GM18868 (cell line): ENCODE measurements around the gene FYCO1.

Source experiments
- ATAC-seq: cut with Tn5 transposase; IDR thresholded peaks from one replicate; pipeline ENCODE4 v1.9.1; 2021; ENCODE audit warnings: mild to moderate bottlenecking, moderate library complexity; ENCODE audit not compliant: unreplicated experiment

Gene FYCO1

DNA sequence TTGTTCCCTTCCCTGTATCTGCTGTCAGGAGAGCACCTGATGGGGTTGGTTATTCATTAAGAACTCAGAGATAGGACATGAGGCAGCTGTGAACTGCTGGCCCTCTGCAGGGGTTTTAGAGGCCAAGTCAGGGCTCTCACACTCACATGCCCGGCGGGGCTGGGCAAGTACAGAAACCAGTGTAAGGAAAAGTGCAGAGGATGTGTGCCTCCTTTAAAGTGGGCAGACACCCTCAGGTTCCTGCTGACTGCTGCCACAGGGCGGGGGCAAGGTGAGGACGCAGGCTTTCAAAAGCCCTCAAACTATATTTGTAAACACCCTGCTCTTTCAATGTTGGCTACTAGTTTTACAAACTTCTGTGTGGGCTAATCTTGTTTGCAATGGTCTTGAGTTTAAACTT is 30.0 kb downstream of the FYCO1 start:
- no peak for ATAC-seq

DNA sequence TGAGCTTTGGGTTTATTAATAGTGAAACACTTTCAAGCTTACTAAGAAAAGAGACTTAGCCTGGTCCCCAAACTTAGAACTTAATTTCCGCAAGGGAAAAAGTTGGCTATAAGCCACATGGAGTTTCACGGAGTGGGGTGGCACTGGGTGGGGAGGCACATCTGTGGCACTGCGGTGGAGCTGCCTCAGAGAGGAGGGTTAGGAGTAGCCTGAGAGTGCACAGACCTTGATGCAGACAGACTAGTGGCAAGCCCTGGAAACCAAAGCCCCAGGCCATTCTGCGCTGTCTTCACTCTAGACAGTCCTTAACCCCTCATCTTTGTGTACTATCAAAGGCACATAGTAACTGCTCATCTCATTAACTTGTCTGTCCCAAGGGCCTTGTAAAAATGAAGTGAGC is 30.4 kb downstream of the FYCO1 start:
- ATAC-seq, result no peak

DNA sequence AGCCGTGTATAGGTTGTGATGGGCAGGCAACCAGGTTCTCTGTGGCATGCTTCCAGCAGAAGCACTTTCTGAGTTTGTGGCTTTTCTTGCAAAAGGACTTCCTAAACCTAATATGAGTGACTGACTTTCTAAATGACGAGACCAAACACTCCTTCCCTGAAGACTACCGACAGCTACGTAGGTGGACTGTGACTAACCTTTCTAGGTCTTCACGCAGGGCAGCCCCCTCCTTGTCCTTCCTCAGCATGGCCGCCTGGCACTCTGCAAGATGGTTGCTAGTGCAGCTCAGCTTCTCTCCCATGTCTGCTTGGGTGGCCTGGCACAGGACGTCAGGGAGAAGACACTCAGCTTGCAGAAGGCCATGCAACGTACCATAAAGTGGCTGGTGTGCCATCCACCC is 31.5 kb downstream of the FYCO1 start:
- ATAC-seq, result peak; percentile 75

DNA sequence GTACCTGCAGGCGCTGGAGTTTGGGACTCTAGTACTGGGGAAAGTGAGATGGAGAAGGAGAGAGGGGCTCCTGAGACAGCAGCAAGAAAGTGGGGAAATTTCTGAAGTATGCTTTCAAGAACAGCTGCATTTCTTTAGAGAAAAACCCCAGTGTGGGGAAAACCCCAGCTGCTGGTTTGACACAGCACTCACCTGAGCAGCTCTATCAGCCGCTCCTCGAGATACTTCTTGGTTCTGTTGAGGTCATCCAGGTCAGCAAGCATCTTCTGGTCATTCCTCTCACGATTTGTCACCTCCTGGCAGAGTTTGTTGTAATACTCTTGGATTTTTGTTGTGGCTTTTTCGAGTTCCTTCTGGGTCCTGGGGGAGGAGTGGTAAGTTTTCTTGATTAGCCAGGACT is 33.6 kb downstream of the FYCO1 start:
- peak; percentile 65 for ATAC-seq

DNA sequence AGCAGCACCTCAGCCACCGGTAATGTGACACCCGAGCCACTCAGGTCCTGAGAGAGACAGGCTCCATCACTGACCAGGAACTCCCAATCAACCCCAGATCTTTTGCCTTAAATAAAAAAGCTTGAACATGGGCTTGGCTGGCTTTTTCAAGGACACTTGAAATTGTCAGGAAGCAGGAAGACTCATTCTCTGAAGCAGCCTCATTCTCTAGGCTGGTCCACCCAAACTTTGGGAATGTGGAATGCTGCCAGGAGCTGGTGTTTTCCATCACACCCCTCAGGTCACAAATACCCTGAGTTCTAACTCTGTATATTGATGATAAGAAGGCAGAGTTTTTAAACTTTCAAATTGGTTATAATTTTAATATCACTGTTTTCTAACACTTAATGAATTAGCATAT is 35.3 kb downstream of the FYCO1 start:
- no peak for ATAC-seq

DNA sequence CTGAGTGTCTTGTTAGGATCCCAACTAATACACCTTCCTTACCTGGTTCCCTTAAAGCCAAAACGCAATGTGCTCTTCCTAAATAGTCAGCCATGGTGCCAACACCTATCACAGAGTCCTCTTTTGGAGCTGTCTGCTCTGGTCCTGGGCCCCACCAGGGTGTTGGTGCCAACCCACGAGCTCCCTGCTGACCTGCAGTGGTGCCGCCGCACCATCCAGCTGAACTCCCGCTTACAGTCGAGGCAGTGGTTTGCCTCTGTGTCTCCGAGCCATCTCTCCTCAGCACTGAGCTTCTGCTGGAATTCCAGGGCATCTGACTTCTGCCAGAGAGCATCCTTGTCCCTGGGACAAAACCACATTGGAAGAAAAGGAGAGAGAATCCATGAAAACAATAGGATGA is 36.4 kb downstream of the FYCO1 start:
- ATAC-seq, result no peak

DNA sequence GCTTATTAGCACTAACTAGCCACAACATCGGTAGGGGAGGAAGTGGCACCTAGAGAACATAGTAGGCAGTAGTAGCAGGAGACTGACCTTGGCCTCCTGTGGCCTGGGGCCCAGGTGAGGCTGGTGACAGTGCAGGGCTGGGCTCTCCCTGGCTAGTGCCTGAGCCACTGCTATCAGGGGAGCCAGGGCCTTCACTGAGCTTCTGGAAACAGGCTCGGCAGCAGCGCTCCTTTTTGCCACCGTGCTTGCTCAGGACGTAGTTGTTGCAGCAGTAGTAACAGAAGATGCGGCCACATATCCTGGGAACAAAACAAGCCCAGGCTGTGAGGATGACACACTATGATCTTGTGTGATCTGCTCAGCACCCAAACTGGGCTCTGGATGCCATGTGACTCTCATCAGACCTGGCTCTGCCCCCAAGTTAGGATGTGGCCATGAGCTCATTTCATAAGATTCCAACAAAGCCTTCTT is 37.3 kb downstream of the FYCO1 start:
- no peak for ATAC-seq

DNA sequence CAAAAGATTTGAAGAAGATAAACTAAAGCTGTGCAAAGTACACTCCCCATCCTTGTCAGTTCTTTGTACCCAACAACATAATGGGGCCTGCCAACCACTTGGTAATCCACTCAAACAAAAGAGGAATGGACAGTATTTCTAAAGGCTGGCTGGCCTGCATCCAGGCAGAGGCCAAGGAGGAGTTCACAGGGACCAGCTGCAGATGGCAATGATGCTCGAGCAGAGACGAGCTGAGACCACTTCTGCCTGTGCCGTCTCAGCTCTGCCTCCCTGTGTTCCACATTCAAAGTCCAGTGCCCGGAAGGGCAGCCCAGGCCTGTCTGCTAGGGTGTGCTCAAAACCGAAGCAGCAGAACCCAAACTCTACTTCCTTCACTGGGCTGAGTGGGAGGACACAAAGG is 38.0 kb downstream of the FYCO1 start:
- ATAC-seq, result no peak

DNA sequence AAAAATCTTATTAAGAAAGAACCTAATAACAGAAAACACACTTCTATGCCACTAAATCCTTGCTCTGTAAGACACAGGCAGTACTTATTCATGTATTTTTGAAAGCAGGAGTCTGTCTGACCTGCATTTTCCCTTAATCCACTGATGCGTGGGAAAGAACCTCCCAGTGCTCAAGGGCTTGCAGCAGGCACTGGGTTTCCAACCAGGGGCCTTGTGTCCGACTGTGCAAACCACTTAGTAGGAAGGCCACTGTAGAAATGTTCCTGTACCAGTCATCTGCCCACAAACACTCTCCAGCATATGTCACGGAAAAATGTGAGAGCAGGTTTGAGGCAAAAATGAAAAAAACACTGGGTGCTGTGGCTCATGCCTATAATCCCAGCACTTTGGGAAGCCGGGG is 39.9 kb downstream of the FYCO1 start:
- no peak for ATAC-seq

DNA sequence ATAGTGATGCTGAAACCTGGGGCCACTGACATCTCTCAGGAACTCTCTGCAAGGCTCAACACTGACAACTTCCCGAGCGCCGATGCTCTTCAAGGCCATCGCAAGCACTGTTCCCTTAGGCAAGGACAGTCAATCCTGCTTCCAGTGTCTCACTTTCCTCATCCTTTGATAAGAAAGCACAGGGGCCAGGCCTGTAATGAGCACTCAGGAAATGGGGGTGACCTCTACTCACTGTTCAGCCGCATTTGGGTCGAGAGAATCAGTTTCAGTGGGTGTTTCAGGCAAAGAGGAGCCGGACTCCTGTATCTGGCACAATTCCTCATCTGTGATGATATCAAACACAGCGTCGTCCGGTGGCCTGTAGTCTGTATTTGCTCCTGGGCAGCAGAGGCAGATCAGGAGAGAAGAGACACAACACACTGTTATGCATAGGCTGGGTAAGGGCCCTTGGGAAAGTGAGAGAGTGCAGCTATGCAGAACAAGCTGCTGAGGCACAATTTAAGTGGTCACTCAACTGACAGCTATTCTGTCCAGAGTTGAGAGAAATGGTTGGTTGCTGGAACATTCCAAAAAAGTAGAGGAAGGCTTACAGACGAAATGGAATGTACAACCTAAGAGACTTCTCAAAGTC is 40.5 kb downstream of the FYCO1 start:
- ATAC-seq, result no peak

DNA sequence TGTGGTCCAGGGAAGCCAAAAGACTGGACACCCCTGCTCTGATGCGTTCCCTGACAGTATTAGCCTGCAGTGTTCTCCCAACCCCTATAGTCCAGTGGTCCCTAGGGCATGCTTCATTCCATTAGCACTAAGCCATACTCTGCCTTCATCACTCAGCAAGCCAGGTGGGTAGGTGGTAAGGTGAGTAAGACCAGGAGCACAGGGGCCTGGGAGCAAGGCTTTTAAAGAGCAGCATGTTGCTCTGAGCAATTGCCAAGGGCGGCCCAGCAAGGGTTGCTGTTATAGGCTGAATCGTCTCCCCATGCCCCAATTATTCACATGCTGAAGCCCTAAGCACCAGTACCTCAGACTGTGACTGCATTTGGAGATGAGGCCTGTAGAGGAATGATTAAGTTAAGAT is 41.3 kb downstream of the FYCO1 start:
- ATAC-seq, result no peak

DNA sequence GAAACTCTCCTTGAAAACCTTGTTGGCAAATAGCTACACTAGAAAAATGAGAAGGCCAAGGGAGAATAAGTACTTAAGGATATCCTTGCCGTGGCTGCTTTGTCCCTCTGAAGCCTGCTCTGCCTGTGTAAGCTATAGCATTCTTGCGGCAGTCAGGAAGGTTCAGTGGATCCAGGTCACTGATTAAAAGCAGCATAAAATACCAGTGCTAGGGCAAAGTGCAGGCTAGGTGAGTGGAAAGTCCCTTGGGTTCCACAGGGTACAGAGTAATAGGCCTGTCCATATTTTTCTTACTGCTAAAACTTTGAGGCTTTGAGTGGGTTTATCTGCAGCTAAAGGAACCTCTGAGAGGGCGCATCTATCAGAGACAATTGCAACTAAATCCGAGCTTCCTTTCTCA is 42.1 kb downstream of the FYCO1 start:
- no peak for ATAC-seq

DNA sequence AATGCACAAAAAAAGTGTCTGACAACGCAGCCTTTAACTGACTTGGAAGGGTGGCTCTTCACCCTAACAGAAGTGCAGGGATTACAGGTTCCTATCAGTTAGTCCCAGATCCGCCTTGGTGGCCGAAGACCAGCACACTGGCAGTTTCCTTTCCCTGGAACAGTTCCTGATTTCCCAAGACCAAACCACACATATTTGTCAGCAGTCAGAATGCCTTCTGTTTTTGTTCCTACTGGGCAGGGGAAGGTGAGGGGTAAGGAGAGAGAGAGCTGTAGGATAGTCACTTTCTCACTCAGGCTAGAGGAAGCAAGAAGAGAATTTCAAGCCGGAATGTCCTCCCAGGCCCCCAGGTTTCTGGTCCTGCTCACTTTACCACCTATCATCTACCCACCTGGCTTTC is 43.2 kb downstream of the FYCO1 start:
- ATAC-seq, result no peak

DNA sequence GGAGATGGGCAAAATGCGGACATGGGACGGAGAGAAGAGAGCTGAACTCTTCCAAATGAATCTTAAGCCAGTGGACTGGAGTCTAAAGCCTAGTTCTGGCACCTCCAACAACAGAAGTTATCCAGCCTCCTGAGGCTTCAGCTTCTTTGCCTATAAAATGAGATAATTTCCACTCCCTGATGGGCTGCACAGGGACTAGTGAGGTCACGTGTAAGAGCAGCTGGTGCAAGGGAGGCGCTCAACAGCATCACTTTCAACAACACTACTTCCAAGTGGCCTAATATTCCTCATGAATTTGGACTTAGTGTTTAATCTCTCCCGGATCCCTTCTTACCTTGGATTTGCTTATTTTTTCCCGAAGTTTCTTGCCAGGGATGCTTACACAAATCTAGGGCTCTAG is 43.7 kb downstream of the FYCO1 start:
- ATAC-seq, result no peak

DNA sequence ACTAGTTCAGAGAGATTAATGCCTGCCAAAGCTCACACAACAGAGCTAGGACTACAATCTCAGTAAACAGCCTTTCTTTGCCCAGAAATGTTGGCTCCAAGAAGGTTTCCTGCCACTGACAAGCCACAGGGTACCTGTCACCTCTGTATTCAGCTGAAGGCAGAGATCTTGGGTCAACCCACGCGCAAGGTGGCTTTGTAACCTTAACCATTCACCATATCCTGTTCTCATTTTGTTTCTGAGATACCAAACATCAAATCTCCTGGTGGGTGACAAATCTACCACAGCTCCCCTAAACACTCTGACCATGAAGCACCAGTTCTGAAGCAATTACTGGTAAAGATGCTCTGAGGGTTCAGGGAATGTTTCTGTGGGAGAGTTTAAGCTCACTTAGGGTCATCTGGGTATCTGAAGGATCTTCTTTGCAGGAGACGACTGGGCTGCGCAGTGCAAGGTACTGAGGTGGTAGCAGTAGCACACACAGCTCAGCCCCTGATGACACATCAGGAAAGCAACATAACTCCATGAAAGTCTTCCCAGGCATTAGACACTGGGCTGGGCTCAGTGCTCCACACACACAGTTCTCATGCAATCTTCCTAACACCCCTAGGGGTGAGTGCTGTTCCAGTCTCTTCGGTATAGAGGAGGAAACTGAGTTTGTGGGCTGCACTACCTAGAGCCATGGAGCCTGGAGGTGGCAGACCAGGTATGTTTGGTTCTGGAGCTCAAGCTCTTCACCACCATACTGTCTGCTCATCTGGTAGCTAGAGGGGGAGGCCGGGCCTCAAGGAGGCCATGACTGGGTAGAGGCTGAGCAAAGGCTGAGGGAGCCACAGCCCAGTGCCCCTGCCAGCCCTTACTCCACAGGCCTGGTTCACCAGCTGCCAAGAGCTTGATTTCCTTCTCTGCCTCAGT is 44.7 kb downstream of the FYCO1 start:
- ATAC-seq, result no peak

DNA sequence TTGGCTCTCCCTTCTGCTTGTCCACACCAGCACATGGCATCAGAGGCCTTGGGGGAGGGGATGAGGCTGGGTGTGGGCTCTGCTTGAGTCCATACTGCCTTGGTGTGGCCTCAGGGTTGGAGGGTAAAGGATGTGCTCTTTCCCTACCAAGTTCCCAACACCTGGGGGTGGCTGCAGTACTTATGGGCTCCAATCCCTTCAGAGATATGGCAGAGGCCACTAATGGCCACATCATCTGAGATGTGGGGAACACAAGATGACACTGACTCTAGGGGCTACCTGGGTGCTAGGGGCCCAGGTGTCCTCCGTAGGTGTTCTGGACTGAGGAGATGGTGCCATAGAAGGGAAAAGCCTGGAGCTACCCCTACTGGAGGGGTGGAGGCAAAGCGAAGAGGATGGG is 45.5 kb downstream of the FYCO1 start:
- no peak for ATAC-seq

DNA sequence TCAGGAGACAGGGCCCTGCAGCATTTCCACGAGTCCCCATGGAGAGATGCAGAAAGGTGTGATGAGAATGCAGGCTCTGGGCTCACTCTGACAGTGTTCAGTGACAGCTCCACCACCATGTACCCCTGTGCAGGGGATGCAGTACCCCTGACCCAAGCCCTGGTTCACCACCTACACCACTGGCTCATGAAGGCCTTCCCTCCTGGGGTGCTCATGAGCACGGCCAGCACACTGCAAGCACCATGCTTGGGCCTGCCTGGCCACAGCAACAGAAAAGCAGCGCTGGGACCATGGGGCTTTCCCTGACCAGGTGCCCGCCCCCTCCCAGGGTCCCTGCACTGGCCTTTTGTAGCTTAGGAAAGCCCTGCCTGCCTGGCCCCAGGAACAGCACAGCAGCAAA is 46.2 kb downstream of the FYCO1 start:
- no peak for ATAC-seq

DNA sequence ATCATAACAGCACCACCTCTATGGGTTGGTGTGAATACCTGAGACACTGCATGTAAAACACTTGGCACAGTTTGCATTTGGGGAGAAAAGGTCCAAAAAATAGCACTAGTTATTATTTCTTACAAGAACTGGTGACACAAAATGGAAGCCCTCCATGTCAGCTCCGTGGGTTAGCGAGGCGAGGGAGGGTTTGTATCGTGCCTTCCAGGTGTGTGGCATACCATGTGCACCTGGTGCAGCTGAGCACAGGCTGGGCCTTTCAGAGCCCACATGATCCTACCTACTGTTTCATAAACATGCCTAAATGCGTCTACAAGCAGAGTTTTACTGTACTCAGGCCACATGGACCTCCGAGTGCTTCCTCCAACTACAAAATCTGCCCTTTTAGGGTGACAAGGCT is 46.7 kb downstream of the FYCO1 start:
- ATAC-seq, result no peak

DNA sequence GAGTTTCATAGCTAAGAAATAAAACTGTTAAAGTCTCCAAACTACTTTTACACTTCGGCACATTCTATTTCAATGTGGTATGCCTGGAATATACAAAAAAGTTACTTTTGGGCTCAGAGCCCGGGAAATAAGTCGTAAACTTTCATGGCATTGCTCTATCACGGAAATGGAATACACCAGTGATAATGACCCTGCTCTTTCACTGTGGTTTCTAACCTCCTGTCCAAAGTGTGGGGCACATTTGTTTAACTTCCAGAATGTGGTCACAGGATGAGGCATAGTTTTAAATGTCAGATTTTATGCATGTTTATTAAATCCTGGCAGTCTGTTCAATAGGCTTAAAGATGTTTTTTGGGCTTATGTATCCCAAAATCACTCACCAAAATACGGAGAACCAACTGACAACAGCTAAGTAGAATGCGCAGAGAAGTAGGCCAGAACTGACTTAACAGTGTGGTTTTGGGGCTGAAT is 47.3 kb downstream of the FYCO1 start:
- ATAC-seq, result no peak

DNA sequence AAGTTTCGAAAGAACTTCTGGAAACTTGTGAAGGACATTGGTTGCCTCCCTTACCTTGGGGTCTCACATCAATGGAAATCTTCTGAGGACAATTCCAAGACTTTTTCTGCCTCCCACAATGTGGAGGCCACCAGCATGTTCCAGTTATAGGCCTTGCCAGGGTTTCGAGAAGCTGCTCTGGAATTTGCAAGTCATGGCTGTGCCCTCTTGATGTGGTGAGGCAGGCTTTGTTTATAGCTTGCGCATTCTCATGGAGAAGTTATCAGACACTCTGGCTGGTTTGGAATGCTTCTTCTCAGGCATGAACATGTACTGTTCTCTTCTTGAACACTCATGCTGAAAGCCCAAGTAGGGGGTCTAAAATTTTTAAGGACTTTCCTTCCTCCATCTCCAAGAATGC is 48.3 kb downstream of the FYCO1 start:
- ATAC-seq, result no peak

DNA sequence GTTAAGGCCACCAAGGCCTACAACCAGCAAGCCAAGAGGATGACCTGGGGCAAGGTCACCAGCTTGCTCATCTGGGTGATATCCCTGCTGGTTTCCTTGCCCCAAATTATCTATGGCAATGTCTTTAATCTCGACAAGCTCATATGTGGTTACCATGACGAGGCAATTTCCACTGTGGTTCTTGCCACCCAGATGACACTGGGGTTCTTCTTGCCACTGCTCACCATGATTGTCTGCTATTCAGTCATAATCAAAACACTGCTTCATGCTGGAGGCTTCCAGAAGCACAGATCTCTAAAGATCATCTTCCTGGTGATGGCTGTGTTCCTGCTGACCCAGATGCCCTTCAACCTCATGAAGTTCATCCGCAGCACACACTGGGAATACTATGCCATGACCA is 48.7 kb downstream of the FYCO1 start:
- no peak for ATAC-seq

DNA sequence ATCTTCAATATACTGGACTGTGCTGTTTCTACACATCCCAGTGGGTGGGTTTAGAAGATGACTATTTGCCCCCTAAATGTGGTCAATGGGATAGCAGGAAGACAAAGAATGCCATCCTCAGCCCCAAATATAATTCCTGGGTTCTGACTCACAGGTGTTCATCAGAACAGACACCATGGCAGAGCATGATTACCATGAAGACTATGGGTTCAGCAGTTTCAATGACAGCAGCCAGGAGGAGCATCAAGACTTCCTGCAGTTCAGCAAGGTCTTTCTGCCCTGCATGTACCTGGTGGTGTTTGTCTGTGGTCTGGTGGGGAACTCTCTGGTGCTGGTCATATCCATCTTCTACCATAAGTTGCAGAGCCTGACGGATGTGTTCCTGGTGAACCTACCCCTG is 49.3 kb downstream of the FYCO1 start:
- ATAC-seq, result no peak
